Breast epithelium (tissue), 3 donors: ENCODE measurements around the gene SMARCD3.

ENCODE experiments used
- POLR2A ChIP-seq: fragments of 450-650 bp; IDR thresholded peaks from one replicate; pipeline ENCODE4 v1.6.1; 2016; ENCODE audit warnings: antibody characterized with exemption, mild to moderate bottlenecking, moderate library complexity
- TF ChIP-seq, protein P1 (sequence below), 3 donors: fragments of 450-650 bp; IDR thresholded peaks; one replicate each; pipeline ENCODE4 v1.5.1; 2016 to 2017; ENCODE audit warnings: antibody characterized with exemption in 3 of 3, mild to moderate bottlenecking in 3 of 3, moderate library complexity in 3 of 3

DNA sequence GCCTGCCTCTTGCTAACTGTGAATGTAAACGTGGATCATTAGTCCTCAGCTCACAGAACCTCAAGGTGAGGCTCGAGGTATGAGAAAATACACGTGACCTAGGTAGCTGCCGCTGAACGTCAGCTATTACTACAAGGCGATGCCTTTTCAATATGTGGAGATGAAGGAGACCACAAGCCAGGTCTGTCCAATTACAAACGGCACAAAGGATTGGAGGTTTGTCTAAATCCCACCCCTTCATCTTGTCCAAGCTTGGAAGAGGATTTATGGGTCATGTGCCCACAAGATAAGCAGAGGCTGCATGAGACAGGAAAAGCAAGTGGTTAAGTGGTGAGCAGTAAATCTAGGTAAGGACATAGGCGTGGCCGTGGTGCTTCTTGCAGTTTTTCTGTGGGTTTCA lies 41.6 kb downstream of the SMARCD3 start:
- TF ChIP-seq, protein P1, sequence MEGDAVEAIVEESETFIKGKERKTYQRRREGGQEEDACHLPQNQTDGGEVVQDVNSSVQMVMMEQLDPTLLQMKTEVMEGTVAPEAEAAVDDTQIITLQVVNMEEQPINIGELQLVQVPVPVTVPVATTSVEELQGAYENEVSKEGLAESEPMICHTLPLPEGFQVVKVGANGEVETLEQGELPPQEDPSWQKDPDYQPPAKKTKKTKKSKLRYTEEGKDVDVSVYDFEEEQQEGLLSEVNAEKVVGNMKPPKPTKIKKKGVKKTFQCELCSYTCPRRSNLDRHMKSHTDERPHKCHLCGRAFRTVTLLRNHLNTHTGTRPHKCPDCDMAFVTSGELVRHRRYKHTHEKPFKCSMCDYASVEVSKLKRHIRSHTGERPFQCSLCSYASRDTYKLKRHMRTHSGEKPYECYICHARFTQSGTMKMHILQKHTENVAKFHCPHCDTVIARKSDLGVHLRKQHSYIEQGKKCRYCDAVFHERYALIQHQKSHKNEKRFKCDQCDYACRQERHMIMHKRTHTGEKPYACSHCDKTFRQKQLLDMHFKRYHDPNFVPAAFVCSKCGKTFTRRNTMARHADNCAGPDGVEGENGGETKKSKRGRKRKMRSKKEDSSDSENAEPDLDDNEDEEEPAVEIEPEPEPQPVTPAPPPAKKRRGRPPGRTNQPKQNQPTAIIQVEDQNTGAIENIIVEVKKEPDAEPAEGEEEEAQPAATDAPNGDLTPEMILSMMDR (IDR thresholded peaks at IDR 0.05), result no peak
- TF ChIP-seq POLR2A, result no peak
